Body of pancreas (tissue), 4 donors: ENCODE results near the gene BSDC1. TPM values are rescaled to one million over a fixed set of nuclear protein-coding genes. Genes with fewer than 3 reads are reported as not detected.
A peak's percentile ranks its signal among the peaks of the same experiment; 100 is the strongest.

ENCODE experiments used
- ATAC-seq: fragments of 150-250 bp; one replicate; pipeline ENCODE4 v1.9.1; 2016
- DNase-seq, 4 donors: peaks; one replicate each; pipeline ENCODE4 v3.0.0-alpha.2; 2019
- H3K27ac ChIP-seq, 4 donors: fragments of 200-600 bp; sonication (generic); 1 replicate in 3 of 4; 2 replicates in 1 of 4; pipeline versions ENCODE4 v1.5.1 to v1.6.1; 2016 to 2019; ENCODE audit warnings: mild to moderate bottlenecking in 1 of 4, mixed read lengths in 1 of 4, moderate library complexity in 1 of 4
- H3K27me3 ChIP-seq, 2 donors: fragments of 200-600 bp; sonication (generic); one replicate each; pipeline ENCODE4 v1.6.0; 2016; ENCODE audit warnings: mild to moderate bottlenecking in 1 of 2
- H3K36me3 ChIP-seq, 2 donors: fragments of 200-600 bp; sonication (generic); replicated peaks in 1 of 2; 2 replicates each; pipeline ENCODE4 v1.5.1; 2016; ENCODE audit warnings: low read depth in 2 of 2; ENCODE audit not compliant: insufficient read depth in 1 of 2
- H3K4me1 ChIP-seq: fragments of 200-600 bp; sonication (generic); one replicate; pipeline ENCODE4 v1.6.0; 2016
- H3K4me3 ChIP-seq, 2 donors: fragments of 200-600 bp; sonication (generic); 1 replicate in 1 of 2; 2 replicates in 1 of 2; pipeline ENCODE4 v1.5.1; 2016 to 2019
- H3K9me3 ChIP-seq, 3 donors: fragments of 200-600 bp; sonication (generic); 1 replicate in 2 of 3; 2 replicates in 1 of 3; pipeline ENCODE4 v1.5.1; 2016
- POLR2A ChIP-seq, 3 donors: fragments of 450-650 bp; IDR thresholded peaks; one replicate each; pipeline ENCODE4 v1.6.1; 2016; ENCODE audit warnings: antibody characterized with exemption in 3 of 3, mild to moderate bottlenecking in 2 of 3
- WGBS, 2 donors: methylation state at CpG; one replicate each; pipeline ENCODE4 v1.1.5; 2017; 5-methylcytosine and 5-hydroxymethylcytosine counted together
- intact Hi-C: fragments of 100-400 bp; cut with DNase I; formaldehyde crosslinking; loops from one replicate; pipeline ENCODE4 v1.15.1; 2023
- total RNA-seq, 2 donors: library from RNA; depleted of rRNA; stranded (reverse); fragments of >200 nt; gene quantifications; one replicate each; pipeline ENCODE4 v1.1.0, GENCODE V29; 2016
- TF ChIP-seq, protein P1 (sequence below), 7 experiments: fragments of 450-650 bp in 4 of 7; fragments of 200-600 bp in 3 of 7; sonication (generic) in 3 of 7; IDR thresholded peaks; one replicate each; pipeline ENCODE4 v1.5.1; 2016 to 2019; ENCODE audit warnings: antibody characterized with exemption in 7 of 7

The BSDC1 gene
- total RNA-seq, 2 donors from 2014 or later, result 53.2 to 83.7 TPM

GRCh38 chr1:32411261-32411660 is 17.0 kb upstream of the BSDC1 start:
- Histone ChIP-seq H3K27me3 (no peaks in the 10 kb centered on the region), H3K4me1 (peaks cover 7% of the 10 kb centered on the region), H3K4me3 (no peak overlapping the region), H3K27ac (no peak overlapping the region), H3K9me3 (peaks cover 0 to 9% (median 0%) of the 10 kb centered on the region in 3 donors), H3K36me3 (no peaks in the 10 kb centered on the region)
- intact Hi-C loops, result no loop called here
- ATAC-seq, result no peak
- no peak for DNase-seq
- no peak for TF ChIP-seq POLR2A (IDR thresholded peaks at IDR 0.05)
- TF ChIP-seq, protein P1, sequence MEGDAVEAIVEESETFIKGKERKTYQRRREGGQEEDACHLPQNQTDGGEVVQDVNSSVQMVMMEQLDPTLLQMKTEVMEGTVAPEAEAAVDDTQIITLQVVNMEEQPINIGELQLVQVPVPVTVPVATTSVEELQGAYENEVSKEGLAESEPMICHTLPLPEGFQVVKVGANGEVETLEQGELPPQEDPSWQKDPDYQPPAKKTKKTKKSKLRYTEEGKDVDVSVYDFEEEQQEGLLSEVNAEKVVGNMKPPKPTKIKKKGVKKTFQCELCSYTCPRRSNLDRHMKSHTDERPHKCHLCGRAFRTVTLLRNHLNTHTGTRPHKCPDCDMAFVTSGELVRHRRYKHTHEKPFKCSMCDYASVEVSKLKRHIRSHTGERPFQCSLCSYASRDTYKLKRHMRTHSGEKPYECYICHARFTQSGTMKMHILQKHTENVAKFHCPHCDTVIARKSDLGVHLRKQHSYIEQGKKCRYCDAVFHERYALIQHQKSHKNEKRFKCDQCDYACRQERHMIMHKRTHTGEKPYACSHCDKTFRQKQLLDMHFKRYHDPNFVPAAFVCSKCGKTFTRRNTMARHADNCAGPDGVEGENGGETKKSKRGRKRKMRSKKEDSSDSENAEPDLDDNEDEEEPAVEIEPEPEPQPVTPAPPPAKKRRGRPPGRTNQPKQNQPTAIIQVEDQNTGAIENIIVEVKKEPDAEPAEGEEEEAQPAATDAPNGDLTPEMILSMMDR (IDR thresholded peaks at IDR 0.05), result no peak

GRCh38 chr1:32406629-32407111 is 12.4 kb upstream of the BSDC1 start:
- no peaks in the 10 kb centered on the region for H3K9me3 ChIP-seq
- TF ChIP-seq, protein P1 (IDR thresholded peaks at IDR 0.05), result no peak
- no peak for TF ChIP-seq POLR2A (IDR thresholded peaks at IDR 0.05)
- H3K4me3 ChIP-seq, result no peak overlapping the region
- ATAC-seq (peak; percentile 68), DNase-seq (peak in 2 of 4 donors; percentile 13 to 23)
- peaks cover 8% of the 10 kb centered on the region for H3K4me1 ChIP-seq
- H3K36me3 ChIP-seq, result no peaks in the 10 kb centered on the region
- H3K27ac ChIP-seq, result peak overlapping the region in 2 of 4 donors; percentile 7 to 38
- 48 to 55% methylated on average over 4 of the region's 4 CpGs for whole genome bisulfite sequencing, 2 donors
- intact Hi-C loops, result no loop called here
- H3K27me3 ChIP-seq, result no peaks in the 10 kb centered on the region

GRCh38 chr1:32405672-32406467 is 11.6 kb upstream of the BSDC1 start:
- H3K9me3 ChIP-seq, result no peaks in the 10 kb centered on the region
- no peak for DNase-seq
- H3K27ac ChIP-seq, result peak overlapping the region in 2 of 4 donors; percentile 7 to 38
- H3K4me1 ChIP-seq, result peaks cover 12% of the 10 kb centered on the region
- no peak for ATAC-seq
- intact Hi-C loops, result no loop called here
- TF ChIP-seq POLR2A (IDR thresholded peaks at IDR 0.05), result no peak
- TF ChIP-seq, protein P1 (IDR thresholded peaks at IDR 0.05), result no peak
- H3K4me3 ChIP-seq, result no peak overlapping the region
- no peaks in the 10 kb centered on the region for H3K27me3 ChIP-seq
- H3K36me3 ChIP-seq, result no peaks in the 10 kb centered on the region
- WGBS, 2 donors, result 78 to 81% methylated on average over 4 of the region's 4 CpGs

DNA sequence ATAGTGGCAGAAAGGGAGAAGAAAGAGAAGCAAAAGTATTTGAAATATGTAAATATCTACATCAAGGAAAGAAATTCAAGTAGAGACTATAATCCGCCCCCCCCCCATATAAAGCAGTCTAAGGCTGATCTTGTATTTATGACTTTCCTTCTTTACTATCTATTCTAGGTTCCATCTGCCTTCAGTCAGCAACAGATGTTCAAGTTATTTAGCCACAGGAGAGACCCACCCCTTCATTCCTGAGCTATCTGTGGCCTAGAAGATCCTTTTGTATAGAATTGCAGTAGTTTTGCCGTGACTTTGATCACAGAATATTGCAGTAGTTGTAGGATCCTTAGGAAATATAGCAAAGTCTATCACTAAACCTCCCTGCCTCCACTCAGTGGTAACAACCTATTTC is 10.7 kb upstream of the BSDC1 start:
- peaks cover 12% of the 10 kb centered on the region for H3K4me1 ChIP-seq
- DNase-seq (no peak), ATAC-seq (no peak)
- WGBS, 2 donors, result 33 to 40% methylated on average over 2 of the region's 2 CpGs
- no peaks in the 10 kb centered on the region for H3K36me3 ChIP-seq
- no peak for TF ChIP-seq POLR2A (IDR thresholded peaks at IDR 0.05)
- TF ChIP-seq, protein P1 (IDR thresholded peaks at IDR 0.05), result no peak
- no peaks in the 10 kb centered on the region for H3K9me3 ChIP-seq
- intact Hi-C loops, result no loop called here
- no peaks in the 10 kb centered on the region for H3K27me3 ChIP-seq
- no peak overlapping the region for H3K27ac ChIP-seq
- H3K4me3 ChIP-seq, result no peak overlapping the region
